GM18951 (cell line): Measurements from ENCODE around the gene SLAMF6.
"Not testable (repeated sequence)": the region's sequence is repeated elsewhere in the genome, so short reads cannot be mapped to it uniquely, and the experiment has no call there.

Experiments
- POLR2A ChIP-seq: IDR thresholded peaks from 4 replicates; pipeline ENCODE4 v1.6.1; 2011; ENCODE audit warnings: mild to moderate bottlenecking; ENCODE audit not compliant: insufficient read length, insufficient read depth; ENCODE audit errors: extremely low read depth
- in situ Hi-C: fragments of 300-500 bp; cut with MboI; formaldehyde crosslinking; loops from one replicate; pipeline ENCODE4 v1.12.0; 2022; ENCODE audit warnings: low sequenced_read_pairs, mixed read lengths, inconsistent platforms; ENCODE audit not compliant: unreplicated experiment

SLAMF6 gene

DNA sequence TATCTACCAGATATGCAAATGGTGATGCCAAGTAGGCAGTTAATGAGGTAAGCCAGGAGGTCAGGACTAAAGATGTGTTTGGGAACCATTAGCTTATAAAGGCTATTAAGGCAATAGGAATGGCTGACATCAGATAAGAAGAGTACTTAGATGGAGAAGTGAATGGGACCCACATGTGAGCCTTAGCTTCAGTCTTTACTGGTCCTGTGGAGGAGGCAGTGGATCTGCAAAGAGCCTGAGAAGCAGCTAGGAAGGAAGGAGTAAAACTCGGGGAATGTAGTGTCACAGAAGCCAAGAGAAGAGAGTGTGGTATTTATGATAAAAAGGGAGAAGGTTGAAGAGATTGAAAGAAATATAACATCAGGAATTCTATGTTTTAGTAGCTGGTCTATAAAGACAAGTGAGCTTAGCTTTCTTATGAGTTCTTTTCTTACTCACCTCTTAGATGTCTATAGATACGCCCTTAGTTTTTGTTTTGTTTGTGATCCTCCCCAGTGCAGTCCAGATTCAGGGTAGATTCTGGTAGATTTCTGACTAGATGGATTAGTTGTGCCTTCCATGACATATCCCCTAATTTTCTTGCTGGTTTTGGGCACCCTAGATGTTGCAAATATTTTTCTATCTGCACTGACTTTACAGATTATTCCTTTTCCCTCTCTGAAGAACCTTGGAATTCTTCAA, 39.4 kb downstream of the SLAMF6 start:
- in situ Hi-C loops: no loop called here
- no peak for TF ChIP-seq POLR2A

- in situ Hi-C loops: no loop called here
- no peak for TF ChIP-seq POLR2A
Measured at GRCh38 chr1:160481979-160482596, 41.0 kb downstream of the SLAMF6 start.

GRCh38 chr1:160480781-160481180, 42.3 kb downstream of the SLAMF6 start:
- in situ Hi-C loops: not testable (repeated sequence)

DNA sequence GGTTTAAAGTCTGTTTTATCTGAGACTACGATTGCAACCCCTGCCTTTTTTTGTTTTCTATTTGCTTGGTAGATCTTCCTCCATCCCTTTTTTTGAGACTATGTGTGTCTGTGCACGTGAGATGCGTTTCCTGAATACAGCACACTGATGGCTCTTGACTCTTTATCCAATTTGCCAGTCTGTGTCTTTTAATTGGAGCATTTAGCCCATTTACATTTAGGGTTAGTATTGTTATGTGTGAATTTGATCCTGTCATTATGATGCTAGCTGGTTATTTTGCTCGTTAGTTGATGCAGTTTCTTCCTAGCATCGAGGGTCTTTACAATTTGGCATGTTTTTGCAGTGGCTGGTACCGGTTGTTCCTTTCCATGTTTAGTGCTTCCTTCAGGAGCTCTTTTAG, 44.0 kb downstream of the SLAMF6 start:
- in situ Hi-C loops: not testable (repeated sequence)

DNA sequence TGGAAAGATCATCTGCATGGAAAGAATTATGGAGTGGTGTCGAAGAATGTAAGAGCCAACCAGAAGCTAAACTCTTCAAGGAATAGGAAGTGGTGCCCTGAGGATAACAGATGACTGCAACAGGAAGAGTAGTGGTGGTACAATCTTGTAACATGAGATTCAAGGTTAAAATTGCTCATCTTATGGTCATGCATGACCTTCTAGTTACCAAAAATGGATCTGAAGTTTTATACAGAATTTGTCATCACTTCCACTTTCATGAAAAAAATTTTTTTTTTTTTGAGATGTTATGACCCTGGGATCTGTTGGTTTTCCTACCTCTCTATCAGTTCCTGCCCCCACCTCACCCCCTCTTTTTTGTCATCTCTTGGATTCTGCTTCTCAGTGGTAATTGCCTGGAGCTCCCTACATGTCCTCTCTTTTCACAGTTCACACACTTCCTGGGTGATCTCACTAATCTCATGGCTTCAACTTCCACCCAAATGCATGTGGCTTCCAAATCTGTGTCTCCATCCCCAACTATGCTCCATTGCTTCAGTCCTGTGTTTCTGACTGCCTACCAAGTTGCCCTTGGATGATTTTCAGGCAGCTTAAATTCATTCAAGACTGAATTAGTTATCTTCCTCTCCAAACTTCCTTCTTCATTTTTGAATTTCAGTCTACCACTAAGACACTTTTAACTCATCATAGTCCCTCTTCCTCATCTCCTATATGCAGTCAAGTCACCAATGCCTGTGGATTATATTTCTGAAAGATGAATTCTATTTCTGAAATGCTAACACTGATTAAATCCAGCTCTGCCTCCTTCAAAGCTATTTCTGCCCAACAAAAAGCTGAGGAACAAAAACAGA, 48.4 kb downstream of the SLAMF6 start:
- no peak for TF ChIP-seq POLR2A
- in situ Hi-C loops: no loop called here

GRCh38 chr1:160472112-160472511, 50.9 kb downstream of the SLAMF6 start:
- in situ Hi-C loops: no loop called here

GRCh38 chr1:160471253-160471652, 51.8 kb downstream of the SLAMF6 start:
- in situ Hi-C loops: no loop called here

More at GRCh38 chr1:160472112-160472511, 50.9 kb downstream of the SLAMF6 start:
- no peak for TF ChIP-seq POLR2A

GRCh38 chr1:160467576-160467975, 55.5 kb downstream of the SLAMF6 start:
- in situ Hi-C loops: no loop called here
- TF ChIP-seq POLR2A: no peak

More at GRCh38 chr1:160471253-160471652, 51.8 kb downstream of the SLAMF6 start:
- TF ChIP-seq POLR2A: no peak

GRCh38 chr1:160466961-160467360, 56.1 kb downstream of the SLAMF6 start:
- TF ChIP-seq POLR2A: no peak
- in situ Hi-C loops: no loop called here

DNA sequence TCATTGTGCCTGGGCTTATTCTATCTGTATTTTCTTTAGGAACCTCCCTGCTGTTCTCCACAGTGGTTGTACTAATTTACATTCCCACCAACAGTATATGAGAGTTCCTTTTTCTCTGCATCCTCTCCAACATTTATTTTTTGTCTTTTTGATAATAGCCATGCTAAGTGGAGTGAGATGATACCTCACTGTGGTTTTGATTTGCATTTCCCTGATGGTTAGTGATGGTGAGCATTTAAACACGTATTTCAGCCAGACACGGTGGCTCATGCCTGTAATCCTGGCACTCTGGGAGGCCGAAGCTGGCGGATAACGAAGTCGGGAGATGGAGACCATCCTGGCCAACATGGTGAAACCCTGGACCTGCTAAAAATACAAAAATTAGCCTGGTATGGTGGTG, 57.9 kb downstream of the SLAMF6 start:
- TF ChIP-seq POLR2A: no peak
- in situ Hi-C loops: no loop called here

GRCh38 chr1:160460683-160461287, 62.3 kb downstream of the SLAMF6 start:
- in situ Hi-C loops: no loop called here
- no peak for TF ChIP-seq POLR2A

GRCh38 chr1:160460214-160460642, 62.8 kb downstream of the SLAMF6 start:
- no peak for TF ChIP-seq POLR2A
- in situ Hi-C loops: no loop called here

GRCh38 chr1:160459687-160460086, 63.4 kb downstream of the SLAMF6 start:
- no peak for TF ChIP-seq POLR2A
- in situ Hi-C loops: no loop called here

GRCh38 chr1:160459056-160459455, 64.0 kb downstream of the SLAMF6 start:
- TF ChIP-seq POLR2A: no peak

DNA sequence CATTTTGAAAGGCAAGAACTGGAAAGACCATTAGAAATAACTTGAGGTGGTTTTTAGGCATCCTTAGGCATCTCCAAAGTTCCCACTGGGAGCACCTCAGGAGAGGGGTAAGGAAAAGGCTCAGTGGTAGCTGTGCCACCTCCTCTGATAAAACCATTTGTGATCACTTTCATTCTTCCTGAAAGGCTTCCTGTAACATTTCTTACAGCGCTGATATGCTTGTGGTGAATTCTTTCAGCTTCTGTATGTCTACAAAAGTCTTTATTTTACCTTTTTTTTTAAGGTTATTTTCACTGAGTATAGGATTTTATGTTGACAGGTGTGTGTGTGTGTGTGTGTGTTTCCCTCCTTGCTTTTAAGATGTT, 67.9 kb downstream of the SLAMF6 start:
- in situ Hi-C loops: no loop called here
- TF ChIP-seq POLR2A: no peak

More at GRCh38 chr1:160459056-160459455, 64.0 kb downstream of the SLAMF6 start:
- in situ Hi-C loops: no loop called here
